Retinal pigment epithelial cell (primary cell): ENCODE measurements around the gene TRRAP.
"Not testable (repeated sequence)": the region's sequence is repeated elsewhere in the genome, so short reads cannot be mapped to it uniquely, and the experiment has no call there.

Experiments used
- DNase-seq: peaks from one replicate; pipeline ENCODE4 v3.0.0-alpha.2; 2010; ENCODE audit warnings: low read depth
- H3K4me3 ChIP-seq: 2 replicates; pipeline ENCODE4 v1.5.1; 2011; ENCODE audit warnings: mild to moderate bottlenecking, low read length, control low read depth, moderate library complexity
- TF ChIP-seq, protein P1 (sequence below): conservative IDR thresholded peaks from 2 replicates; pipeline ENCODE4 v1.5.1; 2011; ENCODE audit warnings: low read depth, low read length, control low read depth, inconsistent platforms

TRRAP gene

DNA sequence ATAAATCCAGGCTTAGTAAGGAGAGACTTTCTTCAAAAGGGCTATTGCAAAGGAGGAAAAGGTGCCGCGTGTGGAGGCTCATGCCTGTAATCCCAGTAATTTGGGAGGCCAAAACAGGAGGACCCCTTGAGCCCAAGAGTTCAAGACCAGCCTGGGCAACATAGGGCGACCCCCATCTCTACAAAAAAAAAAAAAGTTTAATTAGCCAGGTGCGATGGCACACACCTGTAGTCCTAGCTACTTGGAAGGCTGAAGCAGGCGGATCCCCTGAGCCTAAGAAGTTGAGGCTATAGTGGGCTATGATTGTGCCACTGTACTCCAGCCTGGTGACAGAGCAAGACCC, 40.7 kb upstream of the TRRAP start:
- no peak overlapping the region for H3K4me3 ChIP-seq
- TF ChIP-seq, protein P1, sequence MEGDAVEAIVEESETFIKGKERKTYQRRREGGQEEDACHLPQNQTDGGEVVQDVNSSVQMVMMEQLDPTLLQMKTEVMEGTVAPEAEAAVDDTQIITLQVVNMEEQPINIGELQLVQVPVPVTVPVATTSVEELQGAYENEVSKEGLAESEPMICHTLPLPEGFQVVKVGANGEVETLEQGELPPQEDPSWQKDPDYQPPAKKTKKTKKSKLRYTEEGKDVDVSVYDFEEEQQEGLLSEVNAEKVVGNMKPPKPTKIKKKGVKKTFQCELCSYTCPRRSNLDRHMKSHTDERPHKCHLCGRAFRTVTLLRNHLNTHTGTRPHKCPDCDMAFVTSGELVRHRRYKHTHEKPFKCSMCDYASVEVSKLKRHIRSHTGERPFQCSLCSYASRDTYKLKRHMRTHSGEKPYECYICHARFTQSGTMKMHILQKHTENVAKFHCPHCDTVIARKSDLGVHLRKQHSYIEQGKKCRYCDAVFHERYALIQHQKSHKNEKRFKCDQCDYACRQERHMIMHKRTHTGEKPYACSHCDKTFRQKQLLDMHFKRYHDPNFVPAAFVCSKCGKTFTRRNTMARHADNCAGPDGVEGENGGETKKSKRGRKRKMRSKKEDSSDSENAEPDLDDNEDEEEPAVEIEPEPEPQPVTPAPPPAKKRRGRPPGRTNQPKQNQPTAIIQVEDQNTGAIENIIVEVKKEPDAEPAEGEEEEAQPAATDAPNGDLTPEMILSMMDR, result no peak
- no peak for DNase-seq

DNA sequence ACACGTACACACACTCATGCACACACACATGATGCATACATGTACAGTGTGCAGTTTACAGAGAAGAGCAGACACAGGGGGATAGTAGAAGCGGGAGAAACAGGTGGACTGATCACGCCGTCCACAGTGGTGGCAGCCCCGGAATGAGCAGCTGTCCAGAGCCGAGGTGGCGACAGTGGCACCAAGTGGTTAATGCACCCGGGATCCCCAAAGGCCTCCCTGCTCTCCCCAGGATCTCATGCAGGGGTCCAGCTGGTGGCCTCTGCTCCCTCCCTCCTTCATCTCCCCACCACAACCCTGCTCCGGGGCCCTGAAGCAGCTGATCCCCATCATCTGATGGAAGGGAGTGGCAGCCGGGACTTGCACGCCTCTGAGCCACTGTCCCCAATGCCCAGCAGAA, 38.2 kb upstream of the TRRAP start:
- H3K4me3 ChIP-seq, result no peak overlapping the region
- TF ChIP-seq, protein P1, result no peak
- DNase-seq, result no peak

DNA sequence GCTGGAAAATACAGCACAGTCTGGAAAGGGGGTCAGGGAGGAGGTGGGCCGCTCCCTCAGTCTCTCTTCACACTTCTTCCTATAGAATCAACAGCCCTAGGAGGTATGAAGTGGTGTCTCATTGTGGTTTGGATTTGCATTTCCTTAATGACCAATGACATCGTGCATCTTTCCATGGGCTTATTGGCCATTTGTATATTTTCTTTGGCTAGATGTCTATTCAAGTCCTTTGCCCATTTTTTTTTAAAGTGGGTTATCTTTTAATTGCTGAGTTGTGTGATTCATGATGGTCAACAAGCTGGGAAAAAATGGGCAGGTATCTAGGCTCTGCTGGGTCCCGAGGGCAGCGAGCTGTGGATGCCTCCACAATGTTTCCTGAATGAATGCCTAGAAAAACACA, 37.6 kb upstream of the TRRAP start:
- no peak overlapping the region for H3K4me3 ChIP-seq
- DNase-seq, result no peak
- TF ChIP-seq, protein P1, result no peak

DNA sequence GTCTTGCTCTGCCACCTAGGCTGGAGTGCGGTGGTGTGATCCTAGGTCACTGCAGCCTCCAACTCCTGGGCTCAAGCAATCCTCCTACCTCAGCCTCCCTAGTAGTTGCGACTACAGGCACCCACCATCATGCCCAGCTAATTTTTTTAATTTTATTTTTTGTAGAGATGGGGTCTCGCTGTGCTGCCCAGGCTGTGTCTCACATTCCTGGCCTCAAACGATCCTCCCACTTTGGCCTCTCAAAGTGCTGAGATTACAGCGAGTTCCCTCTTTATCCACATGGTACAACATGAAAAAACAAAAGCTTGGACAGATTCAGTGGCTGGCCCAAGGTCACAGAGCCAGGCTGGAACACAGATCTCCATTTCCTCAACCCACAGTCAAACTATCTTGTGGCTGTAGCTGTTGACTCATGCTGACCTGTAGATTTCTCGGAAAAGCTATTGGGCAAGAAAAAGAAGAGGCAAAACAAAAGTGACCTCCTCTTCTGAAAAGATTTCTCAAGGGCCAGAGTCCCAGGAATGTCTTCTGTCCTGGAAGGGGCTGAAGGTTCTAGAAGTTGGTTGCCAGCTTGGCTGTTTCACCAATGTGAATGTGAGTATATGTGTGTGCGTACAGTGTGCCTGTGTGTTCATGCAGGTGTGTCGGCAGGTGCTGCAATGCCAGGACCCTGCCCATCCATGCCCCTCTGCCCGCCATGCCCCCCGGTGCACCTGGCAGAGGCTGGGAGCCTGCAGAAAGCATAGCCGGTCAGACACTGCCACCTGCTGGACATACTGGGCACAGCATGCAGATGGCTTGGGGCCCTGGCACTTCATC, 36.9 kb upstream of the TRRAP start:
- TF ChIP-seq, protein P1, result peak; percentile 95
- H3K4me3 ChIP-seq, result no peak overlapping the region
- DNase-seq, result no peak

DNA sequence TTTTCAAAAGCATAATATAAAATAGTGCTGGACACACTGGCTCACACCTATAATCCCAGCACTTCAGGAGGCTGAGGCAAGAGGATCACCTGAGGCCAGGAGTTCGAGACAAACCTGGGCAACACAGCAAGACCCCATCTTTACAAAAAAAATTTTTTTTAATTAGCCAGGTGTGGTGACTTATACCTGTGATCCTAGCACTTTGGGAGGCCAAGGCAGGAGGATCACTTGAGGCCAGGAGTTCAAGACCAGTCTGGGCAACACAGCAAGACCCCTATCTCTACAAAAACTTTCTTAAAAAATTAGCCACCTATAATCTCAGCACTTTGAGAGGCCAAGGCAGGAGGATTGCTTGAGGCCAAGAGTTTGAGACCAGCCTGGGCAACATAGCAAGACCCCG, 35.8 kb upstream of the TRRAP start:
- H3K4me3 ChIP-seq, DNase-seq: not testable (repeated sequence)

DNA sequence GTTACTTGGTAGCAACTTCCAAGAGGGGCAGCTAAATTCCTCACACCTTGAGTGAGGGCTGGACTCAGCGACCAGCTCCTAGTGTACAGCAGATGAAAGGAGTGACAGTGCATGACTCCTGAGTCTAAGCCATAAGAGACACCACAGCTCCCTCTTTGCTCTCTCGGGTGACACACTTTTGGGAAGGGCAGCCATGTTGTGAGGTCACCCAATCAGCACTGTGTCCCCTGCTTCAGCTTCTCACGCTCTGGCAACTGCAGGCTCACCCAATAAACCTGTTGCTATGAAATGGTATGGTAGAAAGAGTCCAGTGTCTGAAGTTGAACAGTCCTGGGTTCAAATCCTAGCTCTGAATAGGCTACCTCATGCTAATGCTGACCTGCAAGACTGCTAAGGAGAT, 29.4 kb upstream of the TRRAP start:
- TF ChIP-seq, protein P1, result no peak
- DNase-seq, result no peak

DNA sequence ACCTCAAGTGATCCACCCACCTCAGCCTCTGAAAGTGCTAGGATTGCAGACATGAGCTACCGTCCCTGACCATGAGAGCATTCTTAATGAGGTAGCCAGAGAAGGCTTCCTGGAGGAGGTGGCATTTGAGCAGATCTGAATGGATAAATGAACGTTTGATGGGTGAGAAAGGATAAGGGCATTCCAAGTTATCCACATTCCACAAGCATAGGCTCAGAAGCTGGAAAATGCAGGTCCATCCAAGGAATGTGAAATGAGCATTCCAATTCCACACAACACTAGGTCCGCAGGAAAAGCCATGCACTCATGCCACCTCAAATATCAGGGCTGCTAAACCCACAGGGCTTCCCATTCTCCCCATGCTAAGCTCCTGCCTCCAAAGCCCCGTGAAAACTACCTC, 25.5 kb upstream of the TRRAP start:
- TF ChIP-seq, protein P1, result no peak
- no peak overlapping the region for H3K4me3 ChIP-seq
- DNase-seq, result no peak

More for the DNA sequence above, 29.4 kb upstream of the TRRAP start:
- no peak overlapping the region for H3K4me3 ChIP-seq
